Ishikawa (cell line): ENCODE measurements around the gene MAGI2.

Experiments used
- CEBPB ChIP-seq: IDR thresholded peaks from 2 replicates; pipeline ENCODE4 v1.6.1; 2012
- EGR1 ChIP-seq: IDR thresholded peaks from 2 replicates; pipeline ENCODE4 v1.6.1; 2012
- EP300 ChIP-seq: IDR thresholded peaks from 2 replicates; pipeline ENCODE4 v1.6.1; 2012; ENCODE audit warnings: borderline replicate concordance
- FOXM1 ChIP-seq: IDR thresholded peaks from 2 replicates; pipeline ENCODE4 v1.6.1; 2012; ENCODE audit warnings: low read depth, borderline replicate concordance
- NFIC ChIP-seq: IDR thresholded peaks from 2 replicates; pipeline ENCODE4 v1.6.1; 2012
- RAD21 ChIP-seq: IDR thresholded peaks from 2 replicates; pipeline ENCODE4 v1.6.1; 2012; ENCODE audit warnings: low read depth
- TAF1 ChIP-seq: IDR thresholded peaks from 2 replicates; pipeline ENCODE4 v1.6.1; 2012; ENCODE audit warnings: low read depth, mild to moderate bottlenecking
- TCF12 ChIP-seq: IDR thresholded peaks from 2 replicates; pipeline ENCODE4 v1.6.1; 2012; ENCODE audit warnings: low read depth
- TEAD4 ChIP-seq: IDR thresholded peaks from 2 replicates; pipeline ENCODE4 v1.6.1; 2012
- YY1 ChIP-seq: IDR thresholded peaks from 2 replicates; pipeline ENCODE4 v1.6.1; 2012; ENCODE audit warnings: low read depth
- ZBTB7A ChIP-seq: IDR thresholded peaks from 2 replicates; pipeline ENCODE4 v1.6.1; 2012; ENCODE audit warnings: low read depth
- TF ChIP-seq, protein P1 (sequence below): IDR thresholded peaks from 2 replicates; pipeline ENCODE4 v1.6.1; 2012
- TF ChIP-seq, protein P2 (sequence below): IDR thresholded peaks from 2 replicates; pipeline ENCODE4 v1.6.1; 2012; ENCODE audit warnings: low read depth, mild to moderate bottlenecking
- TF ChIP-seq, protein P3 (sequence below): IDR thresholded peaks from 2 replicates; pipeline ENCODE4 v1.6.1; 2012

The MAGI2 gene

DNA sequence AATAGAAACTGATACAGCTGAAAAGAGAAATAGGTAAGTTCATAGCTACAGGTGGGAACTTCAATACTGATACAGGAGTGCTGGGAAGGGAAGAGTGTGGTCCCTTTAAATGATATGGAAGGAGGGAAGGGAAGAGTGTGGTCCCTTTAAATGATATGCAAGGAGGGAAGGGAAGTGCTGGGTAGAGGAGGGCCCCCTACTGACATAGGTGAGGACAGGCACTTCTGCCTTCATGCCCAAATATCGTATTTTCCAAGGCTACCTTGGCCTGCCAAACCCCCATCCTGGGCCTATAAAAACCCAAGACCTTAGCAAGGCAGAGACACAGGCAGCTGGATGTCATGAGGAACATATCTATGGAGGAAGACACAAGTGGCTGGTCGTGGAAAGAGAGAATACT is 92.3 kb downstream of the MAGI2 start:
- no peak for TF ChIP-seq YY1
- peak; percentile 24; the same call in 1 of the 2 replicates for TF ChIP-seq RAD21

DNA sequence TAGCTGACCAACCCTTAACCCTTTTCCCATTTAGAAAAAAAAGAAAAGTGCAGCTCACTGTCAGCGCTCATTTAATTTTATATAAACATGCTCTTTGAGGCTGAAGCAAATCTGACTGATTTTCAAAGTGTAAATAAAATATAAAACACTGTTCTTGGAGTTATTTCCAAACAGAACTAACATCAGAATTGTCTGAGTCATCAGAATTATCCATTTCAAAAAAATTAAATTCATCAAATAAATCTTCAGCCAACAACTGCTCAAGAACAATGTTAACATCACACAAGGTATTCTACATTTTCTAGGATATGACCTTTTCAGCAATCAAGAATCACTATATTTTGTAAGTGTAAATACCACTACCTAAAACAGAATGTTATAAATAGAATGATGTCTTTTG is 93.6 kb downstream of the MAGI2 start:
- TF ChIP-seq CEBPB: no peak
- TF ChIP-seq YY1: no peak
- TF ChIP-seq EGR1: no peak
- TF ChIP-seq TAF1: no peak
- TF ChIP-seq EP300: no peak
- no peak for TF ChIP-seq FOXM1
- TF ChIP-seq NFIC: no peak

DNA sequence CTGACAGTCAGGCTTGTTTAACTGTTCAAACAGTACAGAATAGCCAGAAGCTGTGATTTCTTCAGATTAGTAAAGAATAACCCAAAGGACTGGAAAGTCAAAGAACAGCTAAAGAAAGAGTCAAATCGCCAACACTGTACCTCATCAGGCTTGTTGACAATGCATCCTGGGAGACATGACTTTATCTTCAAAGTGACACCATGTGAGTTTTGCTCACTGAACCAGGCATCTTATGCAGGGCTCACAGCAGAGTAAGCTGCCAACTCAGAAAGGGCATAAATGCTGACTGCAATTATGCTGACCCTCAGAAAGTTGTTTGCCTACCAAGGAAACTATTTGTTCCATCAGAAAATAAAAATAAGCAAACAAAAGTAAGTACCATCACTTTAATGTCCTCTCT is 96.4 kb downstream of the MAGI2 start:
- TF ChIP-seq, protein P1, sequence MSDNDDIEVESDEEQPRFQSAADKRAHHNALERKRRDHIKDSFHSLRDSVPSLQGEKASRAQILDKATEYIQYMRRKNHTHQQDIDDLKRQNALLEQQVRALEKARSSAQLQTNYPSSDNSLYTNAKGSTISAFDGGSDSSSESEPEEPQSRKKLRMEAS: no peak
- TF ChIP-seq FOXM1 (no peak), NFIC (no peak)
- TF ChIP-seq, protein P2, sequence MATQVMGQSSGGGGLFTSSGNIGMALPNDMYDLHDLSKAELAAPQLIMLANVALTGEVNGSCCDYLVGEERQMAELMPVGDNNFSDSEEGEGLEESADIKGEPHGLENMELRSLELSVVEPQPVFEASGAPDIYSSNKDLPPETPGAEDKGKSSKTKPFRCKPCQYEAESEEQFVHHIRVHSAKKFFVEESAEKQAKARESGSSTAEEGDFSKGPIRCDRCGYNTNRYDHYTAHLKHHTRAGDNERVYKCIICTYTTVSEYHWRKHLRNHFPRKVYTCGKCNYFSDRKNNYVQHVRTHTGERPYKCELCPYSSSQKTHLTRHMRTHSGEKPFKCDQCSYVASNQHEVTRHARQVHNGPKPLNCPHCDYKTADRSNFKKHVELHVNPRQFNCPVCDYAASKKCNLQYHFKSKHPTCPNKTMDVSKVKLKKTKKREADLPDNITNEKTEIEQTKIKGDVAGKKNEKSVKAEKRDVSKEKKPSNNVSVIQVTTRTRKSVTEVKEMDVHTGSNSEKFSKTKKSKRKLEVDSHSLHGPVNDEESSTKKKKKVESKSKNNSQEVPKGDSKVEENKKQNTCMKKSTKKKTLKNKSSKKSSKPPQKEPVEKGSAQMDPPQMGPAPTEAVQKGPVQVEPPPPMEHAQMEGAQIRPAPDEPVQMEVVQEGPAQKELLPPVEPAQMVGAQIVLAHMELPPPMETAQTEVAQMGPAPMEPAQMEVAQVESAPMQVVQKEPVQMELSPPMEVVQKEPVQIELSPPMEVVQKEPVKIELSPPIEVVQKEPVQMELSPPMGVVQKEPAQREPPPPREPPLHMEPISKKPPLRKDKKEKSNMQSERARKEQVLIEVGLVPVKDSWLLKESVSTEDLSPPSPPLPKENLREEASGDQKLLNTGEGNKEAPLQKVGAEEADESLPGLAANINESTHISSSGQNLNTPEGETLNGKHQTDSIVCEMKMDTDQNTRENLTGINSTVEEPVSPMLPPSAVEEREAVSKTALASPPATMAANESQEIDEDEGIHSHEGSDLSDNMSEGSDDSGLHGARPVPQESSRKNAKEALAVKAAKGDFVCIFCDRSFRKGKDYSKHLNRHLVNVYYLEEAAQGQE: no peak

DNA sequence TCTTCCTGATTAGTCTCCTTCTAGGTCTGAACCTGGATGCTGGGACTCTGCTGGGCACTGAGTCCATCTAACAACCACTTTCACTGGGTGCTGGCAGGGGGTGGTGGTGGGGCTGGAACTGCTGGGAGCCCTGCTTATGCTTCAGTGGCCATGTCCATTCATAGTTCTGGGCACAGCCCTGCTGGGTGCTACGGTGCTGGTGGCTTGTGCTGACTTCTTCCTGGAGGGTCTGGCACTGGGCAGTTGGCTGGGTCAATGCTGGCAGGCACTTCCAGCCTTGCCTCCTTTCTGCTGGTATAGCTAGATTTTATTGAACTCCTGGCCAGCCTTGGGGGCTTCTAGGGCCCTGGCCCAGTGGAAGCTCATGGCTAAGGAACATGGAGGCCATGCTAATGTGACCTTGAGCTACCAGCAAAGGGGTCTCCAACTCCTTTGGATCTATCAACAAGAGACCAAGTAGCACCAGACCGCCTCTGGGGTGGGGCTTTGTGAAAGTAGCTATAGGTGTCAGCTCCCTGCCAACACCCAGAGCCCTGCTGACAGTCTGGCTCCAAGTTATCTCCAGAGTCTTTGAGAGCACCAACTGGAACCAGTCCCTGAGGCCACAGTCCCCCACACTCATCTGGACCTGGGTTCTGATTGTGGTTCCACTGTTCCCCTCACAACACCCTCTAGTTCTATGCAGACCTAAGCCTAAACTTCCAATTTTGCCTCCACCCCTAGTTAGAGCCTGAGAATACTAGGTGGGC is 99.6 kb downstream of the MAGI2 start:
- TF ChIP-seq FOXM1 (no peak), EGR1 (no peak), ZBTB7A (no peak), RAD21 (no peak), TCF12 (no peak), YY1 (no peak), NFIC (no peak), TEAD4 (no peak)
- TF ChIP-seq, protein P2: no peak

DNA sequence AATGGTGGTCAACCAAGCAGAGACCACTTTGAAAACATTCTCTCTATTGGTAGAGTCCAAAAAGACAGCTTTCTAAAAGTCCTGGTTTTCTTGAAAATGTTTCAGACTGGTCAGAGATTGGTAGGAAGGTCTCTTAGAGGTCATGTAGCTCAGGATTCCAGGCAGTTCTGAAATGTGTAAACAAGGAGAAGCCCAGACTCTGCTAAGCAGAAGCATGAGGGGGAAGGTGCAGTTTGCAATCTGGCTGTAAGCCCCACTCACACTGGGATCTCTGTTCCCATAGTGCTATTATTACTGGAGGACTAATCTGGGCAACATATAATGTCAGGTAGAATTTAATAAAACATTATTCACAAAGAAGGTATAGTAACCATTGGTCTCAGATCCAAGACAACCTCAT is 101.1 kb downstream of the MAGI2 start:
- TF ChIP-seq EGR1: no peak
- TF ChIP-seq, protein P2: no peak
- TF ChIP-seq YY1: no peak
- TF ChIP-seq CEBPB: no peak
- TF ChIP-seq NFIC: no peak
- no peak for TF ChIP-seq TAF1
- TF ChIP-seq, protein P1: no peak
- no peak for TF ChIP-seq RAD21
- TF ChIP-seq TEAD4: no peak
- no peak for TF ChIP-seq FOXM1
- no peak for TF ChIP-seq ZBTB7A
- no peak for TF ChIP-seq EP300
- TF ChIP-seq, protein P3, sequence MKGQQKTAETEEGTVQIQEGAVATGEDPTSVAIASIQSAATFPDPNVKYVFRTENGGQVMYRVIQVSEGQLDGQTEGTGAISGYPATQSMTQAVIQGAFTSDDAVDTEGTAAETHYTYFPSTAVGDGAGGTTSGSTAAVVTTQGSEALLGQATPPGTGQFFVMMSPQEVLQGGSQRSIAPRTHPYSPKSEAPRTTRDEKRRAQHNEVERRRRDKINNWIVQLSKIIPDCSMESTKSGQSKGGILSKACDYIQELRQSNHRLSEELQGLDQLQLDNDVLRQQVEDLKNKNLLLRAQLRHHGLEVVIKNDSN: no peak
- TF ChIP-seq TCF12: no peak
